DOHH2 (cell line): ENCODE results near the gene OPRL1.
A peak's percentile ranks its signal among the peaks of the same experiment; 100 is the strongest.

Experiments used
- EZH2phosphoT487 ChIP-seq: fragments of 200-600 bp; sonication (generic); IDR thresholded peaks from 2 replicates; pipeline ENCODE4 v1.6.1; 2017; ENCODE audit warnings: borderline replicate concordance, mild to moderate bottlenecking, antibody characterized with exemption, low read length, moderate library complexity, mixed read lengths
- TF ChIP-seq, protein P1 (sequence below): fragments of 200-600 bp; sonication (generic); IDR thresholded peaks from one replicate; pipeline ENCODE4 v1.5.1; 2014; ENCODE audit warnings: antibody characterized with exemption, mild to moderate bottlenecking, low read depth, low read length; ENCODE audit not compliant: poor library complexity, severe bottlenecking

DNA sequence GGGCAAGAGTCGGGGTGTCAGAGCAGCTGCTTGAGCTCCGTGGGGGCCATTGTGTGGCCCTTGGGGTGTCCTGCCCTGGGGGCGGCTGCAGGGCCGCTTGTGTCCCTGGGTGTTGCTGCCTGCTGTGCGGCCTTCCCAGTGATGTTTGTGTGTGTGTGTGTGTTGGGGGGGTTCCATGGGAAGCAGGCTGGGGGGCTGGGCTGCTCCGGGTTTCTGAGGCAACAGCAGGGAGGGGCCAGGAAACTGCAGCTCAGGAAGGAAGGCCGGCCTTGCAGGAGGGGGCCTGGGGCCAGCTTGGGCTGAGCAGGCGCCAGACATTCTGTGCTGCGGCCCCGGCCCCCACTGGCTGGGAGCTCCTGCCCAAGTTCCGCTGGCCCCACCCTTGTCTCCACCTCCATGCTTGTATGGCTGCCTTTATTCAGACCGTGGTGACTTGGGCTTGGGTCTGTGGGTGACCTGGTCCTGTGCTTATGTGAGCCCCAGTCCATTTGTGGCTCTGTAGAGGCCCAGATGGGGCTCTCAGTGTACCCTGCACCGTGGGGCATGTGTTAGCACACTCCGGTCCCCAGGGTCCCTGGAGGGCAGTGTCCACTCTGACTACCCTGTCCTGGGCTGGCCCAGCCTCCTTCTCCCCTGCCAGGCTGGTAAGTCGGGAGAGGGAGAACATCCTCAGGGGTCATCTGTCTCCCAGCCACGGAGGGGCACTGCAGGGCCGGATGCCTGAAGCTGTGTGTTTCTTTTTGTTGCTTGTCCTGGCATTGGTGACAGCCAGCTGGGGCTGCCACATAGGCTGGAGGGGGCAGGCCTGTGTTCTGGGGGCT lies 25.8 kb upstream of the OPRL1 start:
- TF ChIP-seq, protein P1, sequence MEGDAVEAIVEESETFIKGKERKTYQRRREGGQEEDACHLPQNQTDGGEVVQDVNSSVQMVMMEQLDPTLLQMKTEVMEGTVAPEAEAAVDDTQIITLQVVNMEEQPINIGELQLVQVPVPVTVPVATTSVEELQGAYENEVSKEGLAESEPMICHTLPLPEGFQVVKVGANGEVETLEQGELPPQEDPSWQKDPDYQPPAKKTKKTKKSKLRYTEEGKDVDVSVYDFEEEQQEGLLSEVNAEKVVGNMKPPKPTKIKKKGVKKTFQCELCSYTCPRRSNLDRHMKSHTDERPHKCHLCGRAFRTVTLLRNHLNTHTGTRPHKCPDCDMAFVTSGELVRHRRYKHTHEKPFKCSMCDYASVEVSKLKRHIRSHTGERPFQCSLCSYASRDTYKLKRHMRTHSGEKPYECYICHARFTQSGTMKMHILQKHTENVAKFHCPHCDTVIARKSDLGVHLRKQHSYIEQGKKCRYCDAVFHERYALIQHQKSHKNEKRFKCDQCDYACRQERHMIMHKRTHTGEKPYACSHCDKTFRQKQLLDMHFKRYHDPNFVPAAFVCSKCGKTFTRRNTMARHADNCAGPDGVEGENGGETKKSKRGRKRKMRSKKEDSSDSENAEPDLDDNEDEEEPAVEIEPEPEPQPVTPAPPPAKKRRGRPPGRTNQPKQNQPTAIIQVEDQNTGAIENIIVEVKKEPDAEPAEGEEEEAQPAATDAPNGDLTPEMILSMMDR: peak; percentile 37
- no peak for TF ChIP-seq EZH2phosphoT487
